Measurements from ENCODE around the gene RAD51B.

Gene RAD51B

DNA sequence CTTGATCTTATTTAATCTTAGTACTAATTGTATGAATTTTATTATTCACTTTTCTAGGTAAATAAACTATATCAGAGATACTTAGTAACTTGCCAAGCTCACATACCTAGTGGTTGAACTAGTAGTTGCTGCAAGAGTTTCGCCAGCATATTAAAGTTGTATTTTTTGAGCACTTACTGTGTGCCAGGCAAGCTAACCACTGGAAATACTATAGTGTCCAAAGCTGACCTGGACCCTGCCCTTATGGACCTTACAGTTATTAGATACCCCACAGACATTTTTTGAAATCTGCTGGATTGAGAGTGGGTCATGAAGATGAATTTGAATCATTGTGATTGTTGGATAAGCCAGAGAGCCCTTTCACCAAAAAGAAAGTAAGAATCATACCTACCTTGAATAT is 125.0 kb downstream of the RAD51B start:
- TF ChIP-seq, protein P1, sequence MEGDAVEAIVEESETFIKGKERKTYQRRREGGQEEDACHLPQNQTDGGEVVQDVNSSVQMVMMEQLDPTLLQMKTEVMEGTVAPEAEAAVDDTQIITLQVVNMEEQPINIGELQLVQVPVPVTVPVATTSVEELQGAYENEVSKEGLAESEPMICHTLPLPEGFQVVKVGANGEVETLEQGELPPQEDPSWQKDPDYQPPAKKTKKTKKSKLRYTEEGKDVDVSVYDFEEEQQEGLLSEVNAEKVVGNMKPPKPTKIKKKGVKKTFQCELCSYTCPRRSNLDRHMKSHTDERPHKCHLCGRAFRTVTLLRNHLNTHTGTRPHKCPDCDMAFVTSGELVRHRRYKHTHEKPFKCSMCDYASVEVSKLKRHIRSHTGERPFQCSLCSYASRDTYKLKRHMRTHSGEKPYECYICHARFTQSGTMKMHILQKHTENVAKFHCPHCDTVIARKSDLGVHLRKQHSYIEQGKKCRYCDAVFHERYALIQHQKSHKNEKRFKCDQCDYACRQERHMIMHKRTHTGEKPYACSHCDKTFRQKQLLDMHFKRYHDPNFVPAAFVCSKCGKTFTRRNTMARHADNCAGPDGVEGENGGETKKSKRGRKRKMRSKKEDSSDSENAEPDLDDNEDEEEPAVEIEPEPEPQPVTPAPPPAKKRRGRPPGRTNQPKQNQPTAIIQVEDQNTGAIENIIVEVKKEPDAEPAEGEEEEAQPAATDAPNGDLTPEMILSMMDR (conservative IDR thresholded peaks at IDR 0.05; ENCODE audit: low read depth), result no peak
- ChIA-PET POLR2A (ENCODE audit: low non-redundant PET) (no interaction called here), CTCF (interaction anchor here (0.6 to 1.2 kb wide), 16 partner anchors 107 to 1269 kb away, joined by 3 to 8 read pairs (median 4); no protein-coding TSS in a partner anchor)
- H3K27ac ChIP-seq, result no peak overlapping the region
- no peak for DNase-seq (ENCODE audit: low spot score)

DNA sequence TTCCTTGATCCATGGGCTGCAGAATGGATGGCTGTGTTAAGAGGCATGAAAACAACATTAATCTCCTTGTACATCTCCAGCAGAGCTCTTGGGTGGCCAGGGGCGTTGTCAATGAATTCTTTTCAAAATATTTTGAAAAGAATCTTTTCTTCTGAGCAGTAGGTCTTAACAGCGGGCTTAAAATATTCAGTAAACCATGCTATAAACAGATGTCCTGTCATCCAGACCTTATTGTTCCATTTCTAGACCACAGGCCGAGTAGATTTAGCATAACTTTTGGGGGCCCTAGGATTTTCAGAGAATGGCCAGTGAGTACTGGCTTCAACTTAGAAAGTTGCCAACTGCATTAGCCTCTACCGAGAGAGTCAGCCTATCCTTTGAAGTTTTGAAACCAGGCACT is 130.2 kb downstream of the RAD51B start:
- TF ChIP-seq, protein P1 (conservative IDR thresholded peaks at IDR 0.05; ENCODE audit: low read depth), result no peak
- CTCF ChIA-PET, result no interaction called here
- DNase-seq (ENCODE audit: low spot score), result no peak
- no peak overlapping the region for H3K27ac ChIP-seq
- POLR2A ChIA-PET (ENCODE audit: low non-redundant PET), result no interaction called here

DNA sequence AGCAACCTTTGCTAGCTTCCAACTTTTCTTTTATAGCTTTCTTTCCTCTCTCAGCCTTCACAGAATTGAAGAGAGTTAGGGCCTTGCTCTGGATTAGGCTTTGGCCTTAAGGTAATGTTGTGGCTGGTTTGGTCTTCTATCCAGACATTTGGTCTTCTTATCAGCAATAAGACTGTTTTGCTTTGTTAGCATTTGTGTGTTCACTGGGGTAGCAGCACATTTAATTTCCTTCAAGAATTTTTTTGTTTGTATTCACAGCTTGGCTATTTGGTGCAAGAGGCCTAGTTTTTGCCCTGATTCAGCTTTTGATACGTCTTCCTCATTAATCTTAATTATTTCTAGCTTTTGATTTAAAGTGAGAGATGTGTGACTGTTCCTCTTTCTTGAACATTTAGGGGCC is 130.8 kb downstream of the RAD51B start:
- DNase-seq (ENCODE audit: low spot score), result no peak
- CTCF ChIA-PET, result interaction anchor here (0.7 kb wide), 1 partner anchor 401 kb away, joined by 3 read pairs; no protein-coding TSS in a partner anchor
- POLR2A ChIA-PET (ENCODE audit: low non-redundant PET), result no interaction called here
- H3K27ac ChIP-seq, result no peak overlapping the region
- TF ChIP-seq, protein P1 (conservative IDR thresholded peaks at IDR 0.05; ENCODE audit: low read depth), result no peak

DNA sequence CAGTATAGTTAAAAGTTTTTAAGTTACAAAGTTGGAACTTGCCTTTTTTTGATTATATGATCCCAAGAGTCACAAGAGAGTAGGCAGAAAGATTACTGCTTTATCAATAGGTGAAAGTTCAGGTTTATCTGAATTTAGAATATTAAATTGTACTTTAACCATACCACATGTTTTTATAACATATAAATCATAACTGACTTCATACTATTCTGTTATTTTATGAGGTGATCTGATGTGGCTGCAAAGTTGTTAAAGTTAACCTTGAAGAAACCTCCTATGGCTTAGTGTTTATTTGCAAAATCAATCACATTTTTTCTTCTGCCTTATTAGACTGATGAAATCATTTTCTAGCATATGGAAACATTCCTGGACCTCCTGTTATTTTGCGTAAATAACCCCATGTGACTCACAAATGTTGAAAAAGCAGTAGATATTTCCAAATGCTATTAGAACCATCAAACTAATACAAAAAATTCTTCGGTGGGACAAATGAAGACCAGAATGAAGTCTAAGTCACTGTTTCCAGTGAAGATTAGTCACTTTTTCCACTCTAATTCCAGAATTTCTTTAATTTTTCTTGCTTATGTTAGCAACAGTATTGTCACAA is 132.1 kb downstream of the RAD51B start:
- ChIA-PET POLR2A (ENCODE audit: low non-redundant PET) (no interaction called here), CTCF (no interaction called here)
- TF ChIP-seq, protein P1 (conservative IDR thresholded peaks at IDR 0.05; ENCODE audit: low read depth), result no peak
- DNase-seq (ENCODE audit: low spot score), result no peak
- H3K27ac ChIP-seq, result no peak overlapping the region

DNA sequence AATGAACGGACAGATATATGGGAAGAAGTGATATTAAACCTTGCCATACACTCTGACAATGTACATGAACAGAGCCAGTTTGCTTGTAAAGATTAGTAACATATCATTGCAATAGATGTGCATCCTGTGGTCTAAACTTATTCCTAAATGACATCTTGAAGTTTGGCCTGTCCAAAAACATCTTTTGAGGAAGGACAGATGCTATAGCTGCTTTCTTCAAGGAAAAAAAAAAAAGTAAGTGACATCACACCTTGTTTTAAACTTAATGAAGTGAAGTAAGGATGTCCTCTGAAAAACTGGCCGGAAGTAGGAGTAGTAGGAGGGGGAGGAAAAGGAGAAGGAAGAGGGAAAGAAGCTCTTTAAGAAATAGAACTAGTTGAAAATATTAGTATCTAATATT is 132.8 kb downstream of the RAD51B start:
- H3K27ac ChIP-seq, result no peak overlapping the region
- no peak for DNase-seq (ENCODE audit: low spot score)
- ChIA-PET CTCF (no interaction called here), POLR2A (ENCODE audit: low non-redundant PET) (no interaction called here)
- TF ChIP-seq, protein P1 (conservative IDR thresholded peaks at IDR 0.05; ENCODE audit: low read depth), result no peak

DNA sequence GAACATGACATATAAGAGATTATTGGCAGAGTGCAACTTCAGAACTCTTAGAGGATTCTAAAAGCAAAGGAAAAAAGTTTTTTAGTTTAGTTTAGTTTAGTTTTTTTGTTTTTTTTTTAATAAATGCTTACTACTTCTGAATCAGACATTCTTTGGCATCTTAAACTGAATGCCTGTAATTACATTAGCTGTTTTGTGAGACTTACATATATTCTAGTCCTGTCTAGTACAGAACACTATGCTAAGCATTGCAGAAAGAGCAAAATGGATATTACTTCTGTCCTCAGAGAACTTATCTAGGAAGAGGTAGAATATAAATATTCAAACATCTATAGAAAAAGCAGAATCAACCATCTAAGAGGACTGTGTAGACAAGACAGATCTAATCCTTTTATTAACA is 133.2 kb downstream of the RAD51B start:
- ChIA-PET POLR2A (ENCODE audit: low non-redundant PET) (no interaction called here), CTCF (no interaction called here)

More for the DNA sequence above, 133.2 kb downstream of the RAD51B start:
- DNase-seq (ENCODE audit: low spot score), result no peak
- H3K27ac ChIP-seq, result no peak overlapping the region
- TF ChIP-seq, protein P1 (conservative IDR thresholded peaks at IDR 0.05; ENCODE audit: low read depth), result no peak

All from RWPE1 (cell line).